ENCODE data around the gene HES1.
"Not testable (repeated sequence)": the region's sequence is repeated elsewhere in the genome, so short reads cannot be mapped to it uniquely, and the experiment has no call there.

The HES1 gene

DNA sequence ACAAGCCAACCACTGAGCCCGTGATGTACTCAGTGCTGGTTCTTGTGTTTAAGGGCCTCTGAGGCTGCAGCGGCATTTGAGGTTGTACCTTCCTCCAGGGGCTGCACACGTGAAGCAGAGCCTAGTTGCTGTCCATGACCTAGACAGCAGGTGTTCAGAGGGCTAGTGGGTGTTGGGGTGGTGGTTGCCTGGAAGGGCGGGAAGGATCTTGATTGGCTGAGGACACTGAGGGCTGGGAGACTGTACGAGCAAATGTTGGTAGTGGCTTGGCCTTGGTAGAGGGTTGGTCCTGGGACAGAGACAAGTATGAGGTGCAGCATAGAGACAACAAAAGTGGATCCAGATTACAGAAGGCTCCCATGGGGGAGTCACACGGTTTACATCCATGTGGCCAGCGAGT, 17.0 kb upstream of the HES1 start:
- H3K36me3 ChIP-seq (ENCODE audit: control insufficient read depth in 2 of 2, insufficient read depth in 2 of 2, low read length in 2 of 2), result no peaks in the 10 kb centered on the region
- no peaks in the 10 kb centered on the region for H3K9me3 ChIP-seq (ENCODE audit: control insufficient read depth in 2 of 2, low read length in 2 of 2)
- H3K27me3 ChIP-seq (ENCODE audit: control insufficient read depth in 1 of 2, insufficient read depth in 2 of 2, low read length in 2 of 2), result peaks cover 0 to 3% of the 10 kb centered on the region in 2 donors
- no peak overlapping the region for H3K9ac ChIP-seq (ENCODE audit: low read length in 2 of 2)
- H3K4me3 ChIP-seq (ENCODE audit: low read length in 2 of 2), result no peak overlapping the region
- no peak overlapping the region for H3K27ac ChIP-seq (ENCODE audit: low read length)
- no peaks in the 10 kb centered on the region for H3K4me1 ChIP-seq (ENCODE audit: control insufficient read depth, insufficient read depth, low read length)

DNA sequence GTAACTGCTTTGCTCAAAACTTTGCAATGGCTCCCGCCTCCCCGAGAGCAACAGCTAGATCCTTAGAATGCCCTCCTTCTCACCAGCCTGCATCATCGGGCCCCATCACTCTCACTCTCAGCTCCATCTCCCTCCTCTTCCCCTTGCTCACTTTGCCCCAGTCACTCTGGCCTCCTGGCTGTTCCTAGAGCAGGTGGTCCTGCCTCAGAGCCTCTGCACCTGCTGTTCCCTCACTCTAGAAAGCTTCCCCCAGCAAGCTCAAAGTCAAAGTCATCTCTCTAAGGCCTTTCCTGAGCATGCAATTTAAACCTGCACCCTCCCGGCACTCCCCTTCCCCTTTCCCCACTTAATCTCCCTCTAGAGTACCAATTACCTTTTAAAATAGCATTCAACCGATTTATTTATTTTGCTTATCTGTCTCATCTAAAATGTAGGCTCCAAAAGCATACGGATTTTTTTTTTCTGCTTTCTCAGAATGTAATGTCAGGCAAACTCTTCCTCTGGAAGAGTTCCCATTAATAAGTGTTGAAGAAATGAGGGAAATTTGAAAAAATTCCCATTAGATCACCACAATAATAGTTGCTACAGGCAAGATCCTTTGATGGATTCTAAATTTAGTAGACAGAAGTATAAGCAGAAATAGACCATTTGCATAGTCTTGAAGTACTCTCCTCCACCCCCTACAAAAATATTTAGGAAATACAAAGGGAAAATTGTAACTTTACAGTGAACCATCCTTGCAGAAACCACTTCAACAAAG, 15.9 kb upstream of the HES1 start:
- no peaks in the 10 kb centered on the region for H3K4me1 ChIP-seq (ENCODE audit: control insufficient read depth, insufficient read depth, low read length)
- H3K27ac ChIP-seq (ENCODE audit: low read length), result no peak overlapping the region
- H3K36me3 ChIP-seq (ENCODE audit: control insufficient read depth in 2 of 2, insufficient read depth in 2 of 2, low read length in 2 of 2), result no peaks in the 10 kb centered on the region
- no peak overlapping the region for H3K9ac ChIP-seq (ENCODE audit: low read length in 2 of 2)
- peaks cover 0 to 3% of the 10 kb centered on the region in 2 donors for H3K27me3 ChIP-seq (ENCODE audit: control insufficient read depth in 1 of 2, insufficient read depth in 2 of 2, low read length in 2 of 2)
- no peaks in the 10 kb centered on the region for H3K9me3 ChIP-seq (ENCODE audit: control insufficient read depth in 2 of 2, low read length in 2 of 2)
- no peak overlapping the region for H3K4me3 ChIP-seq (ENCODE audit: low read length in 2 of 2)

- H3K27me3 ChIP-seq (ENCODE audit: control insufficient read depth in 1 of 2, insufficient read depth in 2 of 2, low read length in 2 of 2), result no peaks in the 10 kb centered on the region
Observed at GRCh38 chr3:194120789-194121770, 14.9 kb upstream of the HES1 start.

GRCh38 chr3:194121891-194122631, 13.9 kb upstream of the HES1 start:
- Histone ChIP-seq H3K4me3 (ENCODE audit: low read length in 2 of 2) (no peak overlapping the region), H3K36me3 (ENCODE audit: control insufficient read depth in 2 of 2, insufficient read depth in 2 of 2, low read length in 2 of 2) (no peaks in the 10 kb centered on the region), H3K27me3 (ENCODE audit: control insufficient read depth in 1 of 2, insufficient read depth in 2 of 2, low read length in 2 of 2) (no peaks in the 10 kb centered on the region), H3K4me1 (ENCODE audit: control insufficient read depth, insufficient read depth, low read length) (no peaks in the 10 kb centered on the region), H3K27ac (ENCODE audit: low read length) (no peak overlapping the region), H3K9ac (ENCODE audit: low read length in 2 of 2) (no peak overlapping the region), H3K9me3 (ENCODE audit: control insufficient read depth in 2 of 2, low read length in 2 of 2) (no peaks in the 10 kb centered on the region)

More at GRCh38 chr3:194120789-194121770, 14.9 kb upstream of the HES1 start:
- no peaks in the 10 kb centered on the region for H3K4me1 ChIP-seq (ENCODE audit: control insufficient read depth, insufficient read depth, low read length)
- no peaks in the 10 kb centered on the region for H3K36me3 ChIP-seq (ENCODE audit: control insufficient read depth in 2 of 2, insufficient read depth in 2 of 2, low read length in 2 of 2)
- H3K9me3 ChIP-seq (ENCODE audit: control insufficient read depth in 2 of 2, low read length in 2 of 2), result no peaks in the 10 kb centered on the region
- H3K27ac ChIP-seq (ENCODE audit: low read length), result no peak overlapping the region
- H3K9ac ChIP-seq (ENCODE audit: low read length in 2 of 2), result no peak overlapping the region
- no peak overlapping the region for H3K4me3 ChIP-seq (ENCODE audit: low read length in 2 of 2)

DNA sequence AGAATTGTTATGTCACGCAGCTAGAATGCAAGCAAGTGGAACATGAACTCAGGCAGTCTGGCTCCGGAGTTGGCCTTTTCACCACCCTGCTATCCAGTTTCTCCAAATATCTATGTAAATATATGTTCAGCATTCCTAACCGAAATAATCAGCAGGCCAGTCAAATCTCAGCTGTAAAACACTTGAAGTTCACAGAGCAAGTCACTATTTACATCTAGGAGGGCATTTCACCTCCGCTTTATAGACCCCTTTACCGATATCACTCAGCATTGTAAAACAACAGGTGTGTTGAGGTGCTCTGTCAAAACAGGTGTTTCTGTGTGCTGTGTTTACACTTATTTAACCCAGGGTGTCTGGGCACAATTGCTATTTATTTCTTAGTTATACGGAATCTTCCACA, 12.2 kb upstream of the HES1 start:
- no peak overlapping the region for H3K4me3 ChIP-seq (ENCODE audit: low read length in 2 of 2)
- H3K9me3 ChIP-seq (ENCODE audit: control insufficient read depth in 2 of 2, low read length in 2 of 2), result no peaks in the 10 kb centered on the region
- H3K36me3 ChIP-seq (ENCODE audit: control insufficient read depth in 2 of 2, insufficient read depth in 2 of 2, low read length in 2 of 2), result no peaks in the 10 kb centered on the region
- no peak overlapping the region for H3K27ac ChIP-seq (ENCODE audit: low read length)
- H3K27me3 ChIP-seq (ENCODE audit: control insufficient read depth in 1 of 2, insufficient read depth in 2 of 2, low read length in 2 of 2), result no peaks in the 10 kb centered on the region
- H3K9ac ChIP-seq (ENCODE audit: low read length in 2 of 2), result no peak overlapping the region
- H3K4me1 ChIP-seq (ENCODE audit: control insufficient read depth, insufficient read depth, low read length), result no peaks in the 10 kb centered on the region

DNA sequence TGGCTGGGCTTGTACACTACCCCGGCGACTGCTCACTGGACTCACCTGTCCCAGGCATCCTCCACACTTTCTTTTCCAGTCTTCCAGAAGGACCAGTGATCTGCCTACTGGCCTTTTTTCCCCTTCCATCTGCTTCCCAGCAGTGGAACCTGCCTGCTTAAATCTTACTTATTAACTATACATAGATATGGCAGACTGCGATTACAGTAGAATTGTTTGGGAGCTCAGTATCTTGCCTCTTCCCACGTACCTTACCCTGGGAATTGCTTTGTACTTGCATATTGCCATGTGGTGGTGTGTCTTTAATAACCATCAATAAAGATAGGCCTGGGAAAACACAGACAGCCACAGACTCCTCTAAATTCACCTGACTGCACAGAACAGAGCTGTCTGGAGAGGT, 11.8 kb upstream of the HES1 start:
- H3K9me3 ChIP-seq (ENCODE audit: control insufficient read depth in 2 of 2, low read length in 2 of 2), result no peaks in the 10 kb centered on the region
- H3K4me3 ChIP-seq (ENCODE audit: low read length in 2 of 2), result no peak overlapping the region
- H3K9ac ChIP-seq (ENCODE audit: low read length in 2 of 2), result no peak overlapping the region
- H3K27me3 ChIP-seq (ENCODE audit: control insufficient read depth in 1 of 2, insufficient read depth in 2 of 2, low read length in 2 of 2), result no peaks in the 10 kb centered on the region
- no peaks in the 10 kb centered on the region for H3K4me1 ChIP-seq (ENCODE audit: control insufficient read depth, insufficient read depth, low read length)
- no peak overlapping the region for H3K27ac ChIP-seq (ENCODE audit: low read length)
- no peaks in the 10 kb centered on the region for H3K36me3 ChIP-seq (ENCODE audit: control insufficient read depth in 2 of 2, insufficient read depth in 2 of 2, low read length in 2 of 2)

DNA sequence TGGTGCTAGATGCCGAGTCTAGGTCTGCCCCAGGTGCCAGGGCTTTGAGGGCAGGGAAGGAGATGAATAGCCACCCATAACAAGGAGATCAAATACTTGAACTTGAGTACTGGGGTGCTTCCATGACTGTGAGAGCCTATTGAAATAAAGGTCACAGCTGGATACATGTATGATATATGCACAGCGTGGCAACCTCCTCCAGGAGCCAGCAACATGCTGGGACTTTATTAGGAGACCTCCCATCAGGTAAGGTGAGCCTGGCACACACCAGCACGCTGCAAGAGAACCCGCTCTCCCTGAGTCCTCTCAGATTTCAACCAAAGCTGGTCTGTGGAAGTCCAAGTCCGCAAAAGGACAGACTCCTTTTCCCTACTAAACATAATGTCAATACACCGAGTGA, 10.5 kb upstream of the HES1 start:
- no peaks in the 10 kb centered on the region for H3K36me3 ChIP-seq (ENCODE audit: control insufficient read depth in 2 of 2, insufficient read depth in 2 of 2, low read length in 2 of 2)
- no peak overlapping the region for H3K4me3 ChIP-seq (ENCODE audit: low read length in 2 of 2)
- no peak overlapping the region for H3K27ac ChIP-seq (ENCODE audit: low read length)

DNA sequence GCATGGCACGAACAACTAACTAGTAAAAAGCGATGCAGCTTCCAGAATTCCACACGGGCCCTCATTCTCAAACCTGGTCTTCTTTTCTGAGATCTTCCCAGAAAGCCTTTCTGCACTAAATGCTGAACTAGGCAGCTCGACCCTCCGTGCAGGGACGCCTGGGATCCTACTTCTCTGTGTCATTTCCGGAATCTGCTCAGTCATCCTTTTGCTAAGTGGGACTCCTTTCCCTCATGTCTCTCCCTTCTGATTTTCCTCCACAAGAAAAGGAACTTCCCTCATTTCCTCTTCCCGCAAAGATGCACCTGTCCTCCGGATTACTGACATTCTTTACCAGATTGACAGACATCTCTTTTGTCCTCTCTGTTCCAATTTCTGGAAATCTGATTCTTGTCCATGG, 9.2 kb upstream of the HES1 start:
- Histone ChIP-seq H3K27me3 (ENCODE audit: control insufficient read depth in 1 of 2, insufficient read depth in 2 of 2, low read length in 2 of 2) (no peaks in the 10 kb centered on the region), H3K27ac (ENCODE audit: low read length) (no peak overlapping the region)

More for the DNA sequence above, 10.5 kb upstream of the HES1 start:
- Histone ChIP-seq H3K27me3 (ENCODE audit: control insufficient read depth in 1 of 2, insufficient read depth in 2 of 2, low read length in 2 of 2) (no peaks in the 10 kb centered on the region), H3K9me3 (ENCODE audit: control insufficient read depth in 2 of 2, low read length in 2 of 2) (no peaks in the 10 kb centered on the region), H3K4me1 (ENCODE audit: control insufficient read depth, insufficient read depth, low read length) (peaks cover 11% of the 10 kb centered on the region), H3K9ac (ENCODE audit: low read length in 2 of 2) (no peak overlapping the region)

GRCh38 chr3:194128202-194128918, 7.6 kb upstream of the HES1 start:
- no peaks in the 10 kb centered on the region for H3K36me3 ChIP-seq (ENCODE audit: control insufficient read depth in 2 of 2, insufficient read depth in 2 of 2, low read length in 2 of 2)
- no peak overlapping the region for H3K27ac ChIP-seq (ENCODE audit: low read length)
- no peaks in the 10 kb centered on the region for H3K27me3 ChIP-seq (ENCODE audit: control insufficient read depth in 1 of 2, insufficient read depth in 2 of 2, low read length in 2 of 2)
- no peak overlapping the region for H3K9ac ChIP-seq (ENCODE audit: low read length in 2 of 2)
- no peak overlapping the region for H3K4me3 ChIP-seq (ENCODE audit: low read length in 2 of 2)
- peaks cover 29% of the 10 kb centered on the region for H3K4me1 ChIP-seq (ENCODE audit: control insufficient read depth, insufficient read depth, low read length)
- H3K9me3 ChIP-seq (ENCODE audit: control insufficient read depth in 2 of 2, low read length in 2 of 2), result no peaks in the 10 kb centered on the region

More for the DNA sequence above, 9.2 kb upstream of the HES1 start:
- peaks cover 23% of the 10 kb centered on the region for H3K4me1 ChIP-seq (ENCODE audit: control insufficient read depth, insufficient read depth, low read length)
- no peak overlapping the region for H3K9ac ChIP-seq (ENCODE audit: low read length in 2 of 2)
- H3K36me3 ChIP-seq (ENCODE audit: control insufficient read depth in 2 of 2, insufficient read depth in 2 of 2, low read length in 2 of 2), result no peaks in the 10 kb centered on the region
- H3K4me3 ChIP-seq (ENCODE audit: low read length in 2 of 2), result no peak overlapping the region
- no peaks in the 10 kb centered on the region for H3K9me3 ChIP-seq (ENCODE audit: control insufficient read depth in 2 of 2, low read length in 2 of 2)

DNA sequence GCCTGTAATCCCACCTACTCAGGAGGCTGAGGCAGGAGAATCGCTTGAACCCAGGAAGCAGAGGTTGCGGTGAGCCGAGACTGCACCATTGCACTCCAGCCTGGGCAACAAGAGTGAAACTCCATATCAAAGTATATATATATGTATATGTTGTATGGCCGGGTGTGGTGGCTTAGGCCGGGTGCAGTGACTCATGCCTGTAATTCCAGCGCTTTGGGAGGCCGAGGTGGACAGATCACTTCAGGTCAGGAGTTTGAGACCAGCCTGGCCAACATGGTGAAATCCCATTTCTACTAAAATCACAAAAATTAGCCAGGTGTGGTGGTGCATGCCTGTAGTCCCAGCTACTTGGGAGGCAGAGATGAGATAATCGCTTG, 7.0 kb upstream of the HES1 start:
- H3K36me3 ChIP-seq (ENCODE audit: control insufficient read depth in 2 of 2, insufficient read depth in 2 of 2, low read length in 2 of 2); H3K27me3 ChIP-seq (ENCODE audit: control insufficient read depth in 1 of 2, insufficient read depth in 2 of 2, low read length in 2 of 2); H3K4me3 ChIP-seq (ENCODE audit: low read length in 2 of 2); H3K9me3 ChIP-seq (ENCODE audit: control insufficient read depth in 2 of 2, low read length in 2 of 2); H3K27ac ChIP-seq (ENCODE audit: low read length); H3K9ac ChIP-seq (ENCODE audit: low read length in 2 of 2): not testable (repeated sequence)
- H3K4me1 ChIP-seq (ENCODE audit: control insufficient read depth, insufficient read depth, low read length), result peaks cover 34% of the 10 kb centered on the region

Measured in stomach smooth muscle (tissue), 2 donors.